Right atrium auricular region (tissue), 2 donors: ENCODE measurements around the gene ZNF423. TPM values are rescaled to one million over a fixed set of nuclear protein-coding genes. Genes with fewer than 3 reads are reported as not detected.

Experiments used
- DNase-seq: peaks from one replicate; pipeline ENCODE4 v3.0.0-alpha.2; 2019; ENCODE audit warnings: low spot score
- H3K27ac ChIP-seq, 2 donors: fragments of 200-600 bp; sonication (generic); 1 replicate in 1 of 2; 2 replicates in 1 of 2; pipeline ENCODE4 v1.5.1; 2016 to 2019
- H3K27me3 ChIP-seq, 2 donors: fragments of 200-600 bp; sonication (generic); one replicate each; pipeline versions ENCODE4 v1.5.1 to v1.6.0; 2017 to 2019
- H3K36me3 ChIP-seq: fragments of 200-600 bp; sonication (generic); one replicate; pipeline ENCODE4 v1.5.1; 2016
- H3K4me1 ChIP-seq, 2 donors: fragments of 200-600 bp; sonication (generic); one replicate each; pipeline versions ENCODE4 v1.5.1 to v1.6.0; 2017 to 2019
- H3K4me3 ChIP-seq, 2 donors: fragments of 200-600 bp; sonication (generic); 1 replicate in 1 of 2; 2 replicates in 1 of 2; pipeline ENCODE4 v1.5.1; 2017 to 2019; ENCODE audit warnings: mild to moderate bottlenecking in 1 of 2, moderate library complexity in 1 of 2
- H3K9me3 ChIP-seq, 2 donors: fragments of 200-600 bp; sonication (generic); one replicate each; pipeline ENCODE4 v1.5.1; 2019
- total RNA-seq, 2 donors: library from RNA; depleted of rRNA; stranded (reverse); fragments of >200 nt; gene quantifications; one replicate each; pipeline ENCODE4 v1.1.0, GENCODE V29; 2016
- TF ChIP-seq, protein P1 (sequence below), 2 donors: fragments of 200-600 bp; sonication (generic); IDR thresholded peaks; one replicate each; pipeline ENCODE4 v1.5.1; 2019; ENCODE audit warnings: antibody characterized with exemption in 2 of 2

Gene ZNF423
- total RNA-seq, 2 donors from 2014 or later, result 8.5 to 10.7 TPM

DNA sequence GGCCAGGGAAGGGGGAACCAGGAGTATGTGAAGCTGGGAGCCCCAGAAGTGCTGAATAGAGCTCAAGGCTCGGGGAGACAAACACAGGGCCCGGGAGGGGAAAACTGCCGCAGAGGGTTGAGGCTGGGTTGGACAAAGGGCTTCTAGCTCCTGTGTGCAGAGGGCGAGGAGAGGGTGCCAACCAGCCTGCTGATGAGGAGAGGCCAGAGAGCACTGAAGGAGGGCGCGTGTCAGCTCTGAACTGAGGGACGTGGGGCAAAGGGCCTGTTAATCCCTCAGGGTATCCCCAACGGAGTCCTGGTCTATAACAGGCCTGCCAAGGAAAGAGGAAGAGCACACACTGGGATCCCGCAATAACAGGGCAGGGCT is 331.0 kb downstream of the ZNF423 start:
- H3K4me1 ChIP-seq, result peaks cover 0 to 14% of the 10 kb centered on the region in 2 donors
- no peaks in the 10 kb centered on the region for H3K27me3 ChIP-seq
- no peak for DNase-seq
- TF ChIP-seq, protein P1, sequence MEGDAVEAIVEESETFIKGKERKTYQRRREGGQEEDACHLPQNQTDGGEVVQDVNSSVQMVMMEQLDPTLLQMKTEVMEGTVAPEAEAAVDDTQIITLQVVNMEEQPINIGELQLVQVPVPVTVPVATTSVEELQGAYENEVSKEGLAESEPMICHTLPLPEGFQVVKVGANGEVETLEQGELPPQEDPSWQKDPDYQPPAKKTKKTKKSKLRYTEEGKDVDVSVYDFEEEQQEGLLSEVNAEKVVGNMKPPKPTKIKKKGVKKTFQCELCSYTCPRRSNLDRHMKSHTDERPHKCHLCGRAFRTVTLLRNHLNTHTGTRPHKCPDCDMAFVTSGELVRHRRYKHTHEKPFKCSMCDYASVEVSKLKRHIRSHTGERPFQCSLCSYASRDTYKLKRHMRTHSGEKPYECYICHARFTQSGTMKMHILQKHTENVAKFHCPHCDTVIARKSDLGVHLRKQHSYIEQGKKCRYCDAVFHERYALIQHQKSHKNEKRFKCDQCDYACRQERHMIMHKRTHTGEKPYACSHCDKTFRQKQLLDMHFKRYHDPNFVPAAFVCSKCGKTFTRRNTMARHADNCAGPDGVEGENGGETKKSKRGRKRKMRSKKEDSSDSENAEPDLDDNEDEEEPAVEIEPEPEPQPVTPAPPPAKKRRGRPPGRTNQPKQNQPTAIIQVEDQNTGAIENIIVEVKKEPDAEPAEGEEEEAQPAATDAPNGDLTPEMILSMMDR (IDR thresholded peaks at IDR 0.05), result no peak
- no peak overlapping the region for H3K27ac ChIP-seq
- H3K4me3 ChIP-seq, result no peak overlapping the region
- no peaks in the 10 kb centered on the region for H3K9me3 ChIP-seq
- no peaks in the 10 kb centered on the region for H3K36me3 ChIP-seq

DNA sequence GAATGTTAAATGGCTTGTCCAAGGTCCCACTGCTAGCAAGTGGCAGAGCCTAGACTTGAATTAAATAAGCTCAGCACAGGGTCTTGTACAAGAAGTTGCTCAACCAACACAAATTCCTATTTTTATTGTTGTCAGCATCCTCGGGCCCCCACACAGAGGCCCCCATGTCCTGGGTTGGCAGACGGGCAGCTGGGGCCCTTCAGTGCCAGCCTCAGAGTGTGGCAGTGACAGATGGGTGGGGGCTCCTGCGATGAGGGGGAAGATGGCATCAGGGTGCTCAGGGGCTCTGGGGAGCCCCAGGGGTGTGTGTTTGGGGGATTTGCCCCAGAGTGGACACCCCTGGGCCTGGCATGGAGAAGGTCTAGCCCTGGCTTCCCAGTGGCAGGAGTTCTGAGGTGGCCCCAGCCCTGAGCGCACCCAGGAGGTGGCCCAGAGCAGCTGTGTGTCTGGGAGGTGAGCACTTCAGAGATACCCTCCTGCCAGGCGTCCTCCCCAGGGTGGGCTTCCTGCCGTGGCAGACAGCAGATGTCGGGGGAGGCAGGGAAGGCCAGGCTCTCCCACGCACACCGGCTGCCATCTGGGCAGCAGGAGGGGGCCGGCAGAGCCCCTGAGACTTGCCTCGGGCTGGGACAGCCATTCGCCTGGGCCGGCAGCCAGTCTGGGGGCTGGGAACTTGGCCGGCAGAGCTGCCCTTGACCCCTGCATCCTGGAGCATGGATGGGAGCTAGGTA is 331.5 kb downstream of the ZNF423 start:
- Histone ChIP-seq H3K4me3 (no peak overlapping the region), H3K9me3 (no peaks in the 10 kb centered on the region), H3K27me3 (no peaks in the 10 kb centered on the region), H3K36me3 (no peaks in the 10 kb centered on the region), H3K27ac (no peak overlapping the region), H3K4me1 (peaks cover 0 to 14% of the 10 kb centered on the region in 2 donors)
- DNase-seq, result no peak
- TF ChIP-seq, protein P1 (IDR thresholded peaks at IDR 0.05), result no peak

DNA sequence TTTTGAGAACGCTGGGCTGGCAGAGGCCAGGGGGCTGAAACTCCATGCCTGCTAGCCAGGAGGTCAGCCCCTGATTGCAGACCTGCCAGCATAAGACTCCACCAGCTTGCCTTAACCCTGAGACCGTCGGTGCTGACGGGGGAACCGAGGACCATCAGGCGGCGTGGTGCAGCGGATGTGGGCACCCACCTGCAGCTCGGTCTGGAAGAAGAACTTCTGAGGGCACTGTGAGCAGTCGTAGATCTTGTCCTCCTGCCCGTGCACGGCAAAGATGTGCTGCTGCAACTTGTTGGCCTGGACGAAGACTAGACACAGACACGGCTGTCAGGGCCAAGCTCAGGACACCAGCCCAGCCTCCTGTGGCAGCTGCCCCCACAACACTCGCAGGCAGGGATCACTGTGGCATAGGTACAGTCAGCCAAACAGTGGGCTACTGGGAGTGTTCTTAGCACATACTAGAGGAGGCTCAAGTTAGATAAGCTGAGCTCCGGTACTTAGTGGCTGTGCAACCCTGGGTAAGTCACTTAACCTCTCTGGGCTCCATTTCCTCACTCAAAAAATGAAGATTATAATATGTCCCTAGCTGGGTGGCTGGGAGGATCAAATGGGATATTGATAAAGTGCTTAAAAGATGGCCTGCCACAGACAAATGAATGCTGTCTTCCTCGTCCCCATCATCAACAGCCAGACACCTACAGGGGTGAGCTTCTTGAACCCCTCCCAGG is 332.3 kb downstream of the ZNF423 start:
- no peak for DNase-seq
- Histone ChIP-seq H3K4me3 (no peak overlapping the region), H3K9me3 (no peaks in the 10 kb centered on the region), H3K27ac (no peak overlapping the region), H3K36me3 (no peaks in the 10 kb centered on the region), H3K4me1 (peaks cover 0 to 9% of the 10 kb centered on the region in 2 donors), H3K27me3 (no peaks in the 10 kb centered on the region)
- TF ChIP-seq, protein P1 (IDR thresholded peaks at IDR 0.05), result no peak

DNA sequence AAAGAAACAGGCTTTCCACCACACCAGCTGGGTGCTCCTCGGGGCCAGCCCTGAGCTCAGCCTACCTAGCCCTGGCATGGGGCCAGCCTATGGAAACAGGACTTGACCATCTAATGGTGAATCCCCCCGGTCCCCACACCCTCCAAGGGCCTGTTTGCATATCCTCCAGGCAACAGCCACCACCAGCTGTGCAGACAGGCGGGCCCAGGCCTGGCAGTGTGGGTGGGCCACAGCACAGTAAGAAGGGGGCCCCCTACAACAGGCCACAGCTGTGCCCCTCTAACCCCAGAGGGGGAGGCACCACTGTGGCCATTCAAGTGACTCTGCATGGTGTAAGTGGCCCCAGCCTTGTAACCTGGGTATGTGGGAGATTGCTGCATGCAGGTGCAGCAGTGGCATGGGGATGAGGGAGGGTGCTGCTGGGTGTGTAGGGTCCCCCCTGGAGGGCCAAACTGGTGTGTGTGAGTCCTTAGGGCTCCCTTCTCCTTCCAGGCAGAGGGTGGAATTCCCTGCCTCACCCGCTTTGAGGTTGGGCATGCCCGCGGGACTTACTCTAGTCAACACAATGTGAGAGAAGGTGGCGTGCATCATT is 334.1 kb downstream of the ZNF423 start:
- TF ChIP-seq, protein P1 (IDR thresholded peaks at IDR 0.05), result no peak
- H3K27me3 ChIP-seq, result no peaks in the 10 kb centered on the region

DNA sequence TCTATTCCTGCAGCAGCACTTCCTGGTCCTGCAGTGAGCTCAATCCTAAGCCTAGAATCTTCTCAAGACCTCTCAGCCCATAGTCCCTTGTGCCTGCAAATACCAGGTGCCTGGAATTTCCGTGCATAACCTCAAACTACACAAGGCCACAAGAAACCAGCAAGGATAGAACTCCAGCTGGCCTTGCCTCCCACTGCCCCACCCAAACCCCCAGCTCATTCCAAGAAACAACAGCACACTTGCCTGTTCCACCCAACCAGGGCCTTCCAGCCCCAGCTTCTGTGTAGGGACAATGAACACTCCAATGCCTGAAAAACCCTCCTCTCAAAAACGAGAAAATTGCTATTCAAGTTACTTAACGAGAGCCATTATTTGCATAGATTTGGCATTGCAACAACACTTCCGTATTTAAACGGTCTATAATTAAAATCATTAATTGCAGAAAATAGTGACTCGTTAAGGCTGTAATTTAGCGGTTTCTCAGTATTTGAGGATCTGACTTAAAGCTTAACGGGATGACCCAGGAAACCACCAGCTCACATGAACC is 335.3 kb downstream of the ZNF423 start:
- no peaks in the 10 kb centered on the region for H3K4me1 ChIP-seq
- no peaks in the 10 kb centered on the region for H3K9me3 ChIP-seq
- no peaks in the 10 kb centered on the region for H3K27me3 ChIP-seq
- DNase-seq, result no peak
- H3K36me3 ChIP-seq, result no peaks in the 10 kb centered on the region
- no peak overlapping the region for H3K4me3 ChIP-seq
- TF ChIP-seq, protein P1 (IDR thresholded peaks at IDR 0.05), result no peak
- H3K27ac ChIP-seq, result no peak overlapping the region

More for the DNA sequence above, 334.1 kb downstream of the ZNF423 start:
- Histone ChIP-seq H3K27ac (no peak overlapping the region), H3K9me3 (no peaks in the 10 kb centered on the region), H3K4me1 (no peaks in the 10 kb centered on the region), H3K4me3 (no peak overlapping the region), H3K36me3 (no peaks in the 10 kb centered on the region)
- DNase-seq, result no peak
